NT2/D1 (cell line): ENCODE results near the gene ZFR.
"Not testable (repeated sequence)": the region's sequence is repeated elsewhere in the genome, so short reads cannot be mapped to it uniquely, and the experiment has no call there.

Experiments
- DNase-seq: peaks from one replicate; pipeline ENCODE4 v3.0.0-alpha.2; 2011; ENCODE audit warnings: low read depth, low spot score
- H3K27me3 ChIP-seq: 2 replicates; pipeline ENCODE4 v1.6.0; 2011; ENCODE audit warnings: mild to moderate bottlenecking; ENCODE audit not compliant: insufficient read length, insufficient read depth
- H3K36me3 ChIP-seq: 2 replicates; pipeline ENCODE4 v1.6.1; 2011; ENCODE audit warnings: mild to moderate bottlenecking, low read length, mixed read lengths; ENCODE audit not compliant: insufficient read depth, insufficient read length
- H3K4me1 ChIP-seq: 2 replicates; pipeline ENCODE4 v1.5.1; 2011; ENCODE audit not compliant: insufficient read depth, insufficient read length
- H3K4me3 ChIP-seq: 2 replicates; pipeline ENCODE4 v1.5.1; 2011; ENCODE audit warnings: low read depth; ENCODE audit not compliant: insufficient read length
- H3K9ac ChIP-seq: 2 replicates; pipeline ENCODE4 v1.6.0; 2011; ENCODE audit warnings: low read depth; ENCODE audit not compliant: insufficient read length
- H3K9me3 ChIP-seq: 2 replicates; pipeline ENCODE4 v1.5.1; 2011; ENCODE audit warnings: mild to moderate bottlenecking, low read length; ENCODE audit not compliant: insufficient read depth
- SUZ12 ChIP-seq: IDR thresholded peaks from 2 replicates; pipeline ENCODE4 v1.6.1; 2011; ENCODE audit not compliant: insufficient read length, insufficient read depth; ENCODE audit errors: extremely low read depth
- YY1 ChIP-seq: IDR thresholded peaks from 2 replicates; pipeline ENCODE4 v1.6.1; 2011; ENCODE audit not compliant: insufficient read length, insufficient read depth
- ZNF274 ChIP-seq: IDR thresholded peaks from 2 replicates; pipeline ENCODE4 v1.6.1; 2011; ENCODE audit warnings: mild to moderate bottlenecking, low read depth, low read length

The ZFR gene

DNA sequence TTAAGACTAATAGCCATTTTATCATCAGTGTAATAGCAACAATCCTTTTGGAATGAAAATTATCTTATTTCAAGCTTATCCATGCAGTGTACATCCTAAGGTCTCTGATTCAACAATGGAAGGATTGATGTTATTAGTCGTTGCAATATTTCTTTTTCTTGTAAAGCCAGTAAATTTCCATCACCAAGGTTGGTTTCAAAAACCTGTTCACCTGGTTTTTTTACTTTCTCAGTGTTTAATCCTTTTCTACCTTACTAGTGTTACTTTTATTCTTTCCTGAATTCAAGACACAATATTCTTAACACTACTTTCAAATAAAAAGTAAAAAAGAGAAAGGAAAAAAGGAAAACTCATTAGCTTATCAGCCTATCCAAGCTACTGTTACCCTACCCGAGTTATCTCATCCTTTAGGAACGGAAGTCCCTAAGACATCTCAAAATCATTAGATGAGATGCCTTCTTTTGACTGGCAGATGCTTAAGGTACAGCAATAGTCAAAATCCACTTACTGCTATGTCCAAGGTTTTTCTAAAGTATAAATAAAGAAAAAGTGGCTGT, 5.4 kb downstream of the ZFR start:
- Histone ChIP-seq H3K9me3 (no peaks in the 10 kb centered on the region), H3K36me3 (peaks cover 16% of the 10 kb centered on the region), H3K9ac (no peak overlapping the region), H3K4me1 (no peaks in the 10 kb centered on the region), H3K4me3 (no peak overlapping the region), H3K27me3 (no peaks in the 10 kb centered on the region)
- DNase-seq: no peak
- no peak for TF ChIP-seq YY1
- no peak for TF ChIP-seq SUZ12
- no peak for TF ChIP-seq ZNF274

DNA sequence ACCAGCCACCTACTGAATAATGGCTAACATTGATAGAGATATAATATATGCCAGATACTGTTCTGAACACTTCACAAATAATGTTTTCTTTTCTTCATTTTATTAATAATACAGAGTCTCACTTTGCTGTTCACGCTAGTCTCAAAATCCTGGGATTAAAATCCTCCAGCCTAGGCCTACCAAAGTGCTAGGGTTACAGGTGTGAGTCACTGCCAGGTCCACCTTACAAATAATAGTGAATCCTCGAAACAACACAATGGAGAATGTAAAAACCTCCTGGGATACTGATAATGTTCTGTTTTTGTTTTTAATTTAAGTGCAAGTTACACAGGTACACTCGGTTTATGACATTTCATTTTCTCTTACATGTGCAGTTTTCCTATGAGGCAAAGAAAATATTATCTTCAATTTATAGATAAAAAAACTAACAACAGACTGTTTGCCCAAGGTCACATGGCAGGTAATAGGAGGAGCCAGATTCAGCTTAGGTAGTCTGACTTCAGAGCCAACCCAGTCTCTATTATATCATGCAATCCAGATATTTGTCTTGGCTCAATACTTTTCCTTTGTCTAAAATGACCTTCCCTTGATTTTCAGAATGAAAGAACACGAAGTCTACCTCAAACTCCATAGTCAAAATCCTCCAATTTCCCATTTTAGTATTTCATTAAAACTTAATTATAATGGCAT, 7.8 kb downstream of the ZFR start:
- H3K36me3 ChIP-seq: peaks cover 2% of the 10 kb centered on the region
- no peaks in the 10 kb centered on the region for H3K27me3 ChIP-seq
- no peak overlapping the region for H3K4me3 ChIP-seq
- no peaks in the 10 kb centered on the region for H3K4me1 ChIP-seq
- no peak overlapping the region for H3K9ac ChIP-seq
- DNase-seq: no peak
- TF ChIP-seq YY1: no peak
- no peak for TF ChIP-seq SUZ12
- TF ChIP-seq ZNF274: no peak
- no peaks in the 10 kb centered on the region for H3K9me3 ChIP-seq

DNA sequence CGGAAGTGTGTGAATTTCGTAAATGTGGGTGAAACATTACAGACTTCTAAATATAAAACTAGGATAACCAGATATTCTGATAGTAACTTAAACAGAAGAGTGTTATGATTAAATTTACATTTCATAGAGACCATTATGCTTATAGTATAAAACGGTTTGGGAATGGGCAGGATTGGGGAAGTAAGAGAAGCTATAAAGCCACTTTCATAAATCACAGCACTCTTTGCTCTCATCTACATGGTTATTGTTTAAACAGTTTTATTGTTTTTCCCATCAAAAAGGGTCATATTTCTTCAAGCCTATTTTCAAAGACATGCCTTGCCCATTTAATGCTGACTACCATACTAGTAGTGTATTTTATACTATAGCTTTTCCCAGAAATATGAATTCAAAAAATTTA, 9.2 kb downstream of the ZFR start:
- H3K36me3 ChIP-seq: peaks cover 2% of the 10 kb centered on the region
- no peaks in the 10 kb centered on the region for H3K9me3 ChIP-seq
- no peak overlapping the region for H3K4me3 ChIP-seq
- no peak overlapping the region for H3K9ac ChIP-seq
- no peaks in the 10 kb centered on the region for H3K27me3 ChIP-seq
- DNase-seq: no peak
- TF ChIP-seq SUZ12: no peak
- no peak for TF ChIP-seq YY1
- TF ChIP-seq ZNF274: no peak
- H3K4me1 ChIP-seq: no peaks in the 10 kb centered on the region

DNA sequence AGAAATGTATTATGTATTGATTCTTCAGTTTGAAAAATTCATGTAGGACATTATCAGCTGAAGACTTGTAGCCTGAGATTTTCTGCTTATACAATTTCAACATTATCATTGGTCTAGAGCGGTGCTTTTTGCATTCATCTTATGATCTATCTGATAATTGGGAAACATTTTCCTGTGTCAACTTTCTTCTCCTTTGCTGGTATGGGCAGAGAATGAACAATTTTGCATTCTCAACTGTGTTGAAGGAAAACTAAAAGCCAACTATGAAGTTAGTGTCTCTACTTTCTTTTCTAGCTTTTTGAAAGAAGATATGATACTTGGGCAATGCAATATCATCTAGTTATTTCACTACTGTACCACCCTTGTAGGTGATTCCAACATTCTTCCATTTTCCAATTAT, 10.3 kb downstream of the ZFR start:
- no peak for DNase-seq
- no peak for TF ChIP-seq YY1
- no peak for TF ChIP-seq SUZ12
- no peak for TF ChIP-seq ZNF274

DNA sequence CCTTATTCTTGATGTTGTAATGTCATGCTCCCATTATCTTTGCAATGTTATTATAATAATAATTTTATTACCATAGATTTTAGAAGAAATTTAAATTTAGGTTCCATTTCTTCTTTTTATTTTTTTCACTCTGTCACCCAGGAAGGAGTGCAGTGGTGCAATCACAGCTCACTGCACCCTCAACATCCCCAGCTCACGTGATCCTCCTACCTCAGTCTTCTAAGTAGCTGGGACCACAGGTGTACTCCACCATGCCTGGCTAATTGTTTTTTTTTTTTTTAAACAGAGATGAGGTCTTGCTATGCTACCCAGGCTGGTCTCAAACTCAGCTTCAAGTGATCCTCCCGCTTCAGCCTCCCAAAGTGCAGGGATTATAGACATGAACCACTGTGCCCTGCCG, 11.9 kb downstream of the ZFR start:
- Histone ChIP-seq H3K27me3 (no peaks in the 10 kb centered on the region), H3K36me3 (peaks cover 15% of the 10 kb centered on the region), H3K9me3 (peaks cover 2% of the 10 kb centered on the region; the same call in 1 of the 2 replicates), H3K9ac (no peak overlapping the region), H3K4me1 (no peaks in the 10 kb centered on the region), H3K4me3 (no peak overlapping the region)
- TF ChIP-seq ZNF274 (no peak), SUZ12 (no peak), YY1 (no peak)
- no peak for DNase-seq

More for the DNA sequence above, 10.3 kb downstream of the ZFR start:
- no peaks in the 10 kb centered on the region for H3K9me3 ChIP-seq
- H3K36me3 ChIP-seq: peaks cover 7% of the 10 kb centered on the region
- no peak overlapping the region for H3K9ac ChIP-seq
- H3K27me3 ChIP-seq: no peaks in the 10 kb centered on the region
- no peaks in the 10 kb centered on the region for H3K4me1 ChIP-seq
- no peak overlapping the region for H3K4me3 ChIP-seq

DNA sequence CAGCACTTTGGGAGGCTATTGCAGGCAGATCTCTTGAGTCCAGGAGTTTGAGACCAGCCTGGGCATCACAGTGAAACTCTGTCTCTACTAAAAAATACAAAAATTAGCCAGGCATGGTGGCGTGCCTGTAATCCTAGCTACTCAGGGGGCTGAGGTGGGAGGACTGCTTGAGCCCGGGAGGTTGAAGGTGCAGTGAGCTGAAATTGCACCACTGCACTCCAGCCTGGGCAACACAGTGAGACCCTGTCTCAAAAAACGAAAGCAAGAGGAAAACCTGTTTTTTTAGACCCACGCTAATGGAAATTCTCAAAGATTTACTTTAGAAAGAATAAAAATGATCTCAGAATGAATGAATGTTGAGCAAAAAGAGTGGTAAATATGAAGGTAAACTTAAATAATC, 13.7 kb downstream of the ZFR start:
- not testable (repeated sequence) for H3K9ac ChIP-seq, H3K27me3 ChIP-seq, H3K4me1 ChIP-seq, DNase-seq, H3K4me3 ChIP-seq
- Histone ChIP-seq H3K36me3 (peaks cover 19% of the 10 kb centered on the region), H3K9me3 (peaks cover 17% of the 10 kb centered on the region)

DNA sequence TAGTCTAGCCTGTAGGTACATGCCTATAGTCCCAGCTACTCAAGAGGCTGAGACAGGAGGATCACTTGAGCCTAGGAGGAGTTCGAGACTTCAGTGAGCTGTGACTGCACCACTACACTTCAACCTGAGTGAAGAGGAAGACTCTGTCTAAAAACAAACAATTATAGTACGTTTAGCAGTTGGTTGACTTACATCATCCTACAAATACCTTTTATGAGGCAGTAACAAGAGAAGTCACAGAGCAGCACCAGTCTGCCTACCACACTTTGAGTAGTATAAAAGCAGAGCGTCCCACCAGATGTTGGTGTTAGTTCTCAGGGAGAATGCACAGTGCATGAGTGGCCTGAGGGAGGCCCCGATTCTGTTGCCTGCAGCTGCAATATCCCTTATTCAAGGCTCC, 16.1 kb downstream of the ZFR start:
- H3K9ac ChIP-seq: no peak overlapping the region

More for the DNA sequence above, 16.1 kb downstream of the ZFR start:
- peaks cover 17% of the 10 kb centered on the region for H3K36me3 ChIP-seq
- no peak overlapping the region for H3K4me3 ChIP-seq
- no peaks in the 10 kb centered on the region for H3K4me1 ChIP-seq
- no peaks in the 10 kb centered on the region for H3K27me3 ChIP-seq
- DNase-seq: no peak
- TF ChIP-seq ZNF274 (no peak), YY1 (no peak), SUZ12 (no peak)
- peaks cover 17% of the 10 kb centered on the region for H3K9me3 ChIP-seq
